Right cardiac atrium (tissue), 5 donors: ENCODE measurements around the gene MYH7. TPM values are rescaled to one million over a fixed set of nuclear protein-coding genes. Genes with fewer than 3 reads are reported as not detected.
"Not testable (repeated sequence)": the region's sequence is repeated elsewhere in the genome, so short reads cannot be mapped to it uniquely, and the experiment has no call there.

ENCODE experiments used
- ATAC-seq, 2 donors: fragments of 200-7000 bp; cut with Tn5 transposase; one replicate each; pipeline versions ENCODE4 v1.8.0 to v1.9.1; 2020; ENCODE audit warnings: moderate library complexity in 2 of 2, mild to moderate bottlenecking in 1 of 2
- DNase-seq, 3 donors: peaks; one replicate each; pipeline ENCODE4 v3.0.0-alpha.2; 2020
- H3K27ac ChIP-seq: one replicate; pipeline ENCODE4 v1.5.1; 2013; ENCODE audit warnings: mild to moderate bottlenecking, low read length, control low read depth, moderate library complexity
- H3K27me3 ChIP-seq: one replicate; pipeline ENCODE4 v1.6.1; 2013; ENCODE audit not compliant: control insufficient read depth, insufficient read depth
- H3K4me1 ChIP-seq: one replicate; pipeline ENCODE4 v1.6.1; 2013; ENCODE audit warnings: low read length; ENCODE audit not compliant: control insufficient read depth, insufficient read depth
- H3K4me3 ChIP-seq: one replicate; pipeline ENCODE4 v1.5.1; 2013; ENCODE audit warnings: low read length, control low read depth
- H3K9me3 ChIP-seq: one replicate; pipeline ENCODE4 v1.6.1; 2013; ENCODE audit warnings: low read length; ENCODE audit not compliant: control insufficient read depth
- WGBS: extraction: QIAGEN DNeasy Blood & Tissue Kit; methylation state at CpG from one replicate; pipeline ENCODE4 v1.1.7; 2013; 5-methylcytosine and 5-hydroxymethylcytosine counted together
- intact Hi-C, 4 donors: fragments of 100-400 bp; cut with DNase I; formaldehyde crosslinking; loops; one replicate each; pipeline versions ENCODE4 v1.11.0 to v1.14.0; 2022 to 2023
- polyA plus RNA-seq: library from polyadenylated mRNA; stranded (reverse); fragments of 200-250 nt; gene quantifications from one replicate; pipeline ENCODE4 v1.2.3, GENCODE V29; 2013
- total RNA-seq, 4 donors: library from RNA; stranded (reverse); fragmentation: NEBNext Ultra II Directional; extraction: Animal tissue kit (Norgen Biotek cat#: 25700); gene quantifications; one replicate each; pipeline ENCODE4 v1.2.1, GENCODE V29; 2021
- donor health status: healthy with polysubstance abuse.
- donor health status: DM: no; HTN: yes; CAD: no.
- donor health status: DM: no; HTN: no; CAD: no.
- donor health status: DM: no; HTN: yes; CAD: no; lungs with severe emphysema.
- donor health status: DM: yes; HTN: yes; CAD: no.

MYH7 gene
- total and polyA plus RNA-seq, 5 donors: 461 to 2,251 (median 639) TPM

DNA sequence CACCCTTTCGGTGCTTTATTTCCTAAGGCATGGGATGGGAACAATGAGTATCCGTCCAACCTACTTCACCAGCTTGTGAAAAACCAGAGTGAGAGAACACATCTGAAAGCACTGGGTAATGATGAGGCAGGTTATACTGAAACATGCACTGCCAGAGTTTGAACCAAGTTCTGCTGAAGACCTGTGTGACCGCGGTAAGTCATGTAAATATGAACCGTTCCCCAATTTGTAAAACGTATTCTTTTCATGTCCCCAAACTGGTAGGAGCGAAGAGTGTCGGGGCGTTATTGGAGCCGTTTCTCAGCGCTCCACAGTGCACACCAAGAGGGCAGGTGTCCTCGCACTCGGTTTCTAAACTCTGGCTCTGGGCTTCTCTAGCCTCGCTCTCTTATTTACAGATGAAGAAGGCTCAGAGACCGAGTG is 33.3 kb upstream of the MYH7 start:
- intact Hi-C loops: loop anchor here in 1 of 4 donors (5.0 kb wide), 1 partner anchor 146 kb away; the partner anchor contains the start of gene PABPN1

DNA sequence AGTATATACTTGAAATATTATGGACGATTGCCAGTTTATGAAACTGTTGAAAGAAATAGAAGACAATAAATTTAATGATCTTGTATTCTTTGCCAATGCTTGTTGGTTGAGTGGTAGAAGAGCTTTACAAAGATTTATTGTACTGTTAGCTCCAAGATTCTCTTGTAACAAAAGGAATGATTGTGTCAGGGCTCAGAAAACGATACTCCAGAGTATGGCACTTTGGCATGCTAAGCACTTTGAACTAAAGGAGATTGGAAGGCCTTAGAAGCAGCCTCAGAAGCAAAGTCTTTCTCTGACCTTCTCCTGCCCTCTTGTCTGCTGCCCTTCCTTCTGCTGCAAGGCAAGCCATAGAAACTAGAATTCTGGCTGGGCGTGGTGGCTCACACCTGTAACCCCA is 29.8 kb upstream of the MYH7 start:
- 69% methylated on average over 3 of the region's 3 CpGs for WGBS
- H3K9me3 ChIP-seq: no peaks in the 10 kb centered on the region
- no peak for ATAC-seq
- no peaks in the 10 kb centered on the region for H3K4me1 ChIP-seq
- H3K27me3 ChIP-seq: no peaks in the 10 kb centered on the region
- H3K4me3 ChIP-seq: no peak overlapping the region
- DNase-seq: no peak
- intact Hi-C loops: loop anchor here in 1 of 4 donors (5.0 kb wide), 1 partner anchor 143 kb away; the partner anchor contains the start of gene PABPN1
- no peak overlapping the region for H3K27ac ChIP-seq

More for the DNA sequence above, 33.3 kb upstream of the MYH7 start:
- H3K27me3 ChIP-seq: no peaks in the 10 kb centered on the region
- H3K4me3 ChIP-seq: peak overlapping the region; percentile 38
- no peaks in the 10 kb centered on the region for H3K4me1 ChIP-seq
- DNase-seq: no peak
- WGBS: 70% methylated on average over 15 of the region's 15 CpGs
- no peaks in the 10 kb centered on the region for H3K9me3 ChIP-seq
- ATAC-seq: peak in 1 of 2 donors; percentile 1
- peak overlapping the region; percentile 76 for H3K27ac ChIP-seq

DNA sequence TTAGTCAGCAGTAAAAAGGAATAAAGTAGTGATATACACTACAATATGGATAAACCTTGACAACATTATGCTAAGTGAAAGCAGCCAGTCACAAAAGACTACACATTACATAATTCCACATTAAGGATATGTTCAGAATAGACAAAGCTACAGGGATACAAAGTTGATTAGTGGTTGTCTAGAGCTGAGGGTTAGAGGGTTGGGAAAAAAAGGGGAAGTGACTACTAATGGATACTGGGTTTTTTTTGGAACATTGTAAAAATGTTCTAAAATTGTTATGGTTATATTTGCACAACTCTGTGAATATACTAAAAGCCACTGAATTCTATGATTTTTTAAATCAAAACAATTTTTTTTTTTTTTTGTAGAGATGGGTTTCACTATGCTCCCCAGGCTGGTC is 29.2 kb upstream of the MYH7 start:
- intact Hi-C loops: loop anchor here in 1 of 4 donors (5.0 kb wide), 1 partner anchor 142 kb away; the partner anchor contains the start of gene PABPN1
- Histone ChIP-seq H3K27me3 (no peaks in the 10 kb centered on the region), H3K4me3 (no peak overlapping the region), H3K4me1 (no peaks in the 10 kb centered on the region), H3K9me3 (no peaks in the 10 kb centered on the region), H3K27ac (no peak overlapping the region)
- DNase-seq: no peak
- no peak for ATAC-seq

DNA sequence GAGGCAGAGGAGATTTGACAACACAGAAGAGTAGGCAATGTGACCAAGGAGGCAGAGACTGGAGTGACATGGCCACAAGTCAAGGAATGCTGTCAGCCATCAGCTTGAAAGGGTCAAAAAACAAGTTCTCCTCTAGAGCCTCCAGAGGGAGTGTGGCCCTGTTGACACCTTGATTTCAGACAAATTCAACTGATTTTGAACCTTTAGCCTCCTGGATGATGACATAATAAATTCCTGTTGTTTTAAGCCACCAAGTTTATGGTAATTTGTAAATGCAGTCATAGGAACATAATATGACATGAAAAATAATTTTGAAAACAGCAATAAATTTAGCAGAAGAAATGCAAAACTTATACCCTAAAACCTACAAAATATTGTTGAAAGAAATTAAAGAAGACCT is 25.5 kb upstream of the MYH7 start:
- Histone ChIP-seq H3K9me3 (no peaks in the 10 kb centered on the region), H3K4me1 (no peaks in the 10 kb centered on the region), H3K27me3 (no peaks in the 10 kb centered on the region), H3K27ac (no peak overlapping the region), H3K4me3 (no peak overlapping the region)
- ATAC-seq (no peak), DNase-seq (no peak)
- intact Hi-C loops: no loop called here

DNA sequence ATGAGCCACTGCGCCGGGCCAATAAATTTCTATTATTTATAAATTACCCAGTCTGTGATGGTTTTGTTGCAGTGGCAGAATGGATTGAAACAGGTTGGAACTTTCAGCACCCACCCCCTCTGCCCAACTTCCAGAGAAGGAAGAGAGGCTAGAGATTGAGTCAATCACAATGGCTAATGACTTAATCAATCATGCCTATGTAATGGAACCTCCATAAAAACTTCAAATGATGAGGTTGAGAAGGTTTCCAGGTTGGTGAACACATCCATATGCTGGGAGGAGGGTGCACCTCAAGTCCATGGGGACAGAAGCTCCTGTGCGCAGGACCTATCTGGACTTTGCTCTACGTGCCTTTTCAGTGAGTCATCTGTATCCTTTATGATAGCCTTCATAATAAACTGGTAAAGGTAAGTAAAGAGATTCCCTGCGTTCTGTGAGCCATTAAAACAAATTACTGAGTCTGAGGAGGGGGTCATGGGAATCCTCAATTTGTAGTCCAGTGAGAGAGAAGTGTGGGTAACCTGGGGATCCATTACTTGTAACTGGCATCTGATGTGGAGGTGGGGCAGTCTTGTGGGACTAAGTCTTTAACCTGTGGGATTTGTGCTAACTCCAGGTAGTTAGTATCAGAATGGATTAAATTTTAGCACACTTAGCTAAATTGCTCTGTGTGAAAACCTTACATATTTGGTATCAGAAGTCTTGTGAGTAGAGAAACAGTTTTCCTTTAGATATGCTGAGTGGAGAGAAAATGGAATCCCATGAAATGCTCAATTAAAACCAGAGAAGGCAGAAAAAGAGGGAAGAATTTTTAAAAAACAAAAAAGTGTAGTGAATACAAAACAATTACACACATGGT is 22.4 kb upstream of the MYH7 start:
- DNase-seq: no peak
- H3K4me1 ChIP-seq: no peaks in the 10 kb centered on the region
- H3K27me3 ChIP-seq: no peaks in the 10 kb centered on the region
- intact Hi-C loops: loop anchor here in 2 of 4 donors (5.0 to 10.0 kb wide), 2 partner anchors 126 to 133 kb away; partner anchors contain the start of gene PABPN1 (in 1 of the 2)
- no peak overlapping the region for H3K27ac ChIP-seq
- 82% methylated on average over 5 of the region's 5 CpGs for WGBS
- no peak overlapping the region for H3K4me3 ChIP-seq
- H3K9me3 ChIP-seq: no peaks in the 10 kb centered on the region
- peak in 1 of 2 donors; percentile 40 for ATAC-seq

DNA sequence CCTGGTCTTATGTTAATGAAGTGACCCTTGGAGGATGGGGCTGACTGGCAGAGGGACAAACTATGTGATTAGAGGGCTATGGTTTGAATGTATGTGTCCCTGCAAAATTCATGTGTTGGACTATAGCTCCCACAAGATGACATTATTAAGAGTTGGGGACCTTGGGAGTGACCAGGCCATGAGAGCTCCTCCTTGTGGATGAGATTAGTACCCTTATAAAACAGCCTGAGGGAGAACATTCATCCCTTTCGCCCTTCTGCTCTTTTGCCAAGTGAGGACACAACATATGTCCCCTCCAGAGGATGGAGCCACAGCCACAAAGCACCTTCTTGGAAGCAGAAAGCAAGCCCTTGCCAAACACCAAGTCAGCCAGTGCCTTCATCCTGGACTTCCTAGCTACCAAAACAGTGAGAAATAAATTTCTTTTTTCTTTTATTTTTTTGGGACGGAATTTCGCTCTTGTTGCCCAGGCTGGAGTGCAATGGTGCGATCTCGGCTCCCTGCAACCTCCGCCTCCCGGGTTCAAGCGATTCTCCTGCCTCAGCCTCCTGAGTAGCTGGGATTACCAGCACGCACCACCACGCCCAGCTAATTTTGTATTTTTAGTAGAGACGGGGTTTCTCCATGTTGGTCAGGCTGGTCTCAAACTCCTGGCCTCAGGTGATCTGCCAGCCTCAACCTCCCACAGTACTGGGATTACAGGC is 21.6 kb upstream of the MYH7 start:
- not testable (repeated sequence) for H3K9me3 ChIP-seq, H3K27me3 ChIP-seq, H3K4me1 ChIP-seq, DNase-seq, H3K4me3 ChIP-seq
- ATAC-seq: peak; percentile 56 to 67
- intact Hi-C loops: loop anchor here in 2 of 4 donors (5.0 to 10.0 kb wide), 2 partner anchors 125 to 132 kb away; partner anchors contain the start of gene PABPN1 (in 1 of the 2)
- 87% methylated on average over 11 of the region's 11 CpGs for WGBS
- H3K27ac ChIP-seq: peak overlapping the region; percentile 37

DNA sequence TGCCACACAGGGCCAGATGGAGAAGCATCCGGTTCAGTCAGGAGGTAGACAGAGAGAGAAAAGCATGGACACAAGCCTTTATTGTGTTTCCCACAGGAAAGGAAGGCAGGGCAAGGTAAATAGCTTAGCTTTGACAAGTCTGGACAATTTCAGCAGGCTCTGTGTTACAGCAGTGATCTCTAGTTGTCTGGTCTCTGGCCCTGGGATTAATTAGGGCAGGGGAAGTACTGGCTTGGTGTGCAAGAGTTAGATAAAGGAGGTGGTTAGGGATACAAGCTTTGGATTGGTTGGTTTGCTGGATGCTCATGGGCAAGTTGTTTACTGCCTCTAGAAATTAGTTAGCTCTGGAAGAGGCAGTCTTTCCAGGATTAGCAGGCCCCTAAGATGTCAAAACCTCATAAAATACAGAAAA is 19.0 kb upstream of the MYH7 start:
- 23% methylated on average over 1 of the region's 1 CpG for WGBS
- intact Hi-C loops: loop anchor here in 1 of 4 donors (10.0 kb wide), 1 partner anchor 130 kb away; the partner anchor contains the start of gene PABPN1
- ATAC-seq: peak in 1 of 2 donors; percentile 11

DNA sequence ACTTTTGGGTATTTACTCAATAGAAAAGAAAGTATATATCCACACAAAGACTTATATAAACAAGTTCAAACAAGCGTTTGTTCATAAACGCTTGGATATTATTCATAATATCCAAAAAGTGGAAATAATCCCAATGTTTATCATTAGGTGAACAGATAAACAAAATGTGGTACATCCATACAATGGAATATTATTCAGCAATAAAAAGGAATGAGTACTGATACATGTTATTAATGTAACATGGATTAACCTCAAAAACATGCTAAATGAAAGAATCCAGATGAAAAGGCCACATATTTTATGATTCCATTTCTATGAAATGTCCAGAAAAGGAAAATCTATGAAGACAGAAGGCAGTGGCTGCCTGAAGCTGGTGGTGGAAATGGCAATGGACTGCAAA is 16.8 kb upstream of the MYH7 start:
- Histone ChIP-seq H3K4me3 (no peak overlapping the region), H3K27me3 (no peaks in the 10 kb centered on the region), H3K9me3 (no peaks in the 10 kb centered on the region), H3K27ac (no peak overlapping the region), H3K4me1 (no peaks in the 10 kb centered on the region)
- intact Hi-C loops: loop anchor here in 1 of 4 donors (10.0 kb wide), 1 partner anchor 127 kb away; the partner anchor contains the start of gene PABPN1
- ATAC-seq (no peak), DNase-seq (no peak)
- WGBS: 93% methylated on average over 2 of the region's 2 CpGs

More for the DNA sequence above, 19.0 kb upstream of the MYH7 start:
- Histone ChIP-seq H3K27me3 (no peaks in the 10 kb centered on the region), H3K27ac (no peak overlapping the region), H3K9me3 (no peaks in the 10 kb centered on the region), H3K4me3 (no peak overlapping the region), H3K4me1 (no peaks in the 10 kb centered on the region)
- DNase-seq: no peak

DNA sequence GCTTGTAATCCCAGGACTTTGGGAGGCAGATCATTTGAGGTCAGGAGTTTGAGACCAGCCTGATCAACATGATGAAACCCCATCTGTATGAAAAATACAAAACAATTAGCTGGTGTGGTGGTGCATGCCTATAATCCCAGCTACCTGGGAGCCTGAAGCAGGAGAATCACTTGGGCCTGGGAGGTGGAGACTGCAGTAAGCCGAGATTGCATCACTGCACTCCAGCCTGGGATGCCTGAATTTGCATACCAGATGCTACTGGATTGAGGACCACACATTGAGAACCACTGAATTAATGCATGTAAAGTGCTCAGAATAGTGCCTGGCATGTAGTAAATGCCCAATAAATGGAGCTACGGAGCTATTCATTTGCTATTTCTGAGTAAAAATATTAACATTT is 14.9 kb upstream of the MYH7 start:
- intact Hi-C loops: loop anchor here in 1 of 4 donors (10.0 kb wide), 1 partner anchor 126 kb away; the partner anchor contains the start of gene PABPN1
- WGBS: 59% methylated on average over 2 of the region's 2 CpGs
- ATAC-seq (no peak), DNase-seq (no peak)
- H3K4me1 ChIP-seq: no peaks in the 10 kb centered on the region
- no peaks in the 10 kb centered on the region for H3K27me3 ChIP-seq
- no peak overlapping the region for H3K27ac ChIP-seq
- no peak overlapping the region for H3K4me3 ChIP-seq
- H3K9me3 ChIP-seq: no peaks in the 10 kb centered on the region

DNA sequence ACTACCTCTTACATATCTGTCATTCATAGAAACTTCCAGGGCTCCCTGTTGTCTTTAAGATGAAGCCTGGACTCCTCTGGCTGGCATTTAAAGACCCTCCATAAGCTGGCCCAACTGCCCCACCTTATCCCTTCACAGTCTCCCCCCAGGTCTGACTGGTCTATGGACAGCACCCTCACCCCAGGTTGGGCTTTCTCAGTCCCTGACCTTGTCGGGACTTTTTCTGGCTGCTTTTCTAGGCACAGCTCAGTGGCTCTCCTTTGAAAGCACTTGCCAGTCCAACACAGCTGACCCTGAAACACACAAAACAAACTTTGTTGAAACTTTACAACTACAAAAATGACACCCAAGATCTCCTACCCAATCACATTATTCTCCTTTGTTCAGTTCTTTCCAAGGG is 13.9 kb upstream of the MYH7 start:
- no peaks in the 10 kb centered on the region for H3K9me3 ChIP-seq
- 47% methylated on average over 1 of the region's 1 CpG for WGBS
- DNase-seq (no peak), ATAC-seq (no peak)
- intact Hi-C loops: loop anchor here in 3 of 4 donors (5.0 to 10.0 kb wide), 3 partner anchors 117 to 125 kb away; partner anchors contain the start of gene PABPN1 (in 1 of the 3)
- H3K27ac ChIP-seq: no peak overlapping the region
- no peak overlapping the region for H3K4me3 ChIP-seq
- no peaks in the 10 kb centered on the region for H3K27me3 ChIP-seq
- H3K4me1 ChIP-seq: no peaks in the 10 kb centered on the region
